ENCODE data around the gene FRYL.

Gene FRYL

GRCh38 chr4:48602763-48603162 is 177.3 kb downstream of the FRYL start:
- DNase-seq = no peak

GRCh38 chr4:48602222-48602621 is 177.9 kb downstream of the FRYL start:
- DNase-seq = no peak

- no peak for DNase-seq
These were observed 183.7 kb downstream of the FRYL start for GRCh38 chr4:48596336-48596735.

GRCh38 chr4:48594180-48594579 is 185.9 kb downstream of the FRYL start:
- no peak for DNase-seq

GRCh38 chr4:48591372-48591771 is 188.7 kb downstream of the FRYL start:
- DNase-seq = no peak

- DNase-seq = no peak
These were observed 189.2 kb downstream of the FRYL start for GRCh38 chr4:48590884-48591283.

- DNase-seq = no peak
These were observed 191.0 kb downstream of the FRYL start for GRCh38 chr4:48589098-48589445.

GRCh38 chr4:48588230-48589097 is 191.6 kb downstream of the FRYL start:
- DNase-seq = no peak

- DNase-seq = peak; percentile 25
These were observed 194.7 kb downstream of the FRYL start for GRCh38 chr4:48585401-48585800.

- peak; percentile 77 for DNase-seq
These were observed 201.7 kb downstream of the FRYL start for GRCh38 chr4:48578132-48578968.

GRCh38 chr4:48575964-48576363 is 204.1 kb downstream of the FRYL start:
- DNase-seq = no peak

- DNase-seq = no peak
These were observed 208.6 kb downstream of the FRYL start for GRCh38 chr4:48571471-48571870.

- no peak for DNase-seq
These were observed 209.3 kb downstream of the FRYL start for GRCh38 chr4:48570646-48571220.

GRCh38 chr4:48566034-48566384 is 214.1 kb downstream of the FRYL start:
- DNase-seq = no peak

- no peak for DNase-seq
These were observed 214.6 kb downstream of the FRYL start for GRCh38 chr4:48565362-48566033.

GRCh38 chr4:48564151-48564550 is 215.9 kb downstream of the FRYL start:
- no peak for DNase-seq

GRCh38 chr4:48558819-48559218 is 221.3 kb downstream of the FRYL start:
- no peak for DNase-seq

- DNase-seq = no peak
These were observed 222.1 kb downstream of the FRYL start for GRCh38 chr4:48558026-48558425.

GRCh38 chr4:48557478-48557877 is 222.6 kb downstream of the FRYL start:
- no peak for DNase-seq

GRCh38 chr4:48556268-48556667 is 223.8 kb downstream of the FRYL start:
- DNase-seq = no peak

GRCh38 chr4:48554606-48555005 is 225.5 kb downstream of the FRYL start:
- DNase-seq = no peak

- DNase-seq = no peak
These were observed 226.4 kb downstream of the FRYL start for GRCh38 chr4:48553720-48554119.

- DNase-seq = peak; percentile 38
These were observed 233.7 kb downstream of the FRYL start for GRCh38 chr4:48546336-48546735.
